Measurements from ENCODE around the gene CPZ.

Gene CPZ

GRCh38 chr4:8639777-8640720, 47.5 kb downstream of the CPZ start:
- DNase-seq (ENCODE audit: low read depth) = no peak

GRCh38 chr4:8640816-8641215, 48.3 kb downstream of the CPZ start:
- DNase-seq (ENCODE audit: low read depth) = no peak

GRCh38 chr4:8641256-8641655, 48.7 kb downstream of the CPZ start:
- no peak for DNase-seq (ENCODE audit: low read depth)

- DNase-seq (ENCODE audit: low read depth) = no peak
Observed at GRCh38 chr4:8641931-8642650, 49.5 kb downstream of the CPZ start.

GRCh38 chr4:8642651-8643321, 50.2 kb downstream of the CPZ start:
- no peak for DNase-seq (ENCODE audit: low read depth)

GRCh38 chr4:8643441-8643840, 50.9 kb downstream of the CPZ start:
- no peak for DNase-seq (ENCODE audit: low read depth)

GRCh38 chr4:8643986-8644385, 51.4 kb downstream of the CPZ start:
- DNase-seq (ENCODE audit: low read depth) = no peak

- DNase-seq (ENCODE audit: low read depth) = no peak
Observed at GRCh38 chr4:8644461-8644891, 51.9 kb downstream of the CPZ start.

GRCh38 chr4:8644966-8645752, 52.6 kb downstream of the CPZ start:
- no peak for DNase-seq (ENCODE audit: low read depth)

GRCh38 chr4:8645753-8646124, 53.2 kb downstream of the CPZ start:
- DNase-seq (ENCODE audit: low read depth) = no peak

GRCh38 chr4:8646296-8647093, 53.9 kb downstream of the CPZ start:
- no peak for DNase-seq (ENCODE audit: low read depth)

- DNase-seq (ENCODE audit: low read depth) = no peak
Observed at GRCh38 chr4:8647094-8647570, 54.6 kb downstream of the CPZ start.

- no peak for DNase-seq (ENCODE audit: low read depth)
Observed at GRCh38 chr4:8647626-8648025, 55.1 kb downstream of the CPZ start.

- DNase-seq (ENCODE audit: low read depth) = no peak
Observed at GRCh38 chr4:8648296-8648695, 55.7 kb downstream of the CPZ start.

- DNase-seq (ENCODE audit: low read depth) = no peak
Observed at GRCh38 chr4:8648816-8649630, 56.5 kb downstream of the CPZ start.

GRCh38 chr4:8649631-8650361, 57.2 kb downstream of the CPZ start:
- DNase-seq (ENCODE audit: low read depth) = no peak

- no peak for DNase-seq (ENCODE audit: low read depth)
Observed at GRCh38 chr4:8651661-8652180, 59.2 kb downstream of the CPZ start.

GRCh38 chr4:8652181-8653078, 59.9 kb downstream of the CPZ start:
- no peak for DNase-seq (ENCODE audit: low read depth)

Measured in HS-27A (cell line).